Fibroblast of the aortic adventitia (primary cell): ENCODE results near the gene DCAF7. TPM values are rescaled to one million over a fixed set of nuclear protein-coding genes. Genes with fewer than 3 reads are reported as not detected.

ENCODE experiments used
- DNase-seq: peaks from one replicate; pipeline ENCODE4 v3.0.0-alpha.2; 2010; ENCODE audit warnings: low read depth
- H3K4me3 ChIP-seq: 2 replicates; pipeline ENCODE4 v1.5.1; 2011; ENCODE audit warnings: low read depth, mild to moderate bottlenecking, control low read depth, low read length, moderate library complexity
- total RNA-seq: library from RNA; depleted of rRNA; stranded (reverse); fragments of >200 nt; gene quantifications from 2 replicates; pipeline ENCODE4 v1.2.3, GENCODE V29; 2012; ENCODE audit warnings: low replicate concordance
- TF ChIP-seq, protein P1 (sequence below): IDR thresholded peaks from 2 replicates; pipeline ENCODE4 v1.5.1; 2011; ENCODE audit warnings: mild to moderate bottlenecking, low read length, control low read depth, inconsistent platforms; ENCODE audit not compliant: insufficient read depth

The DCAF7 gene
- total RNA-seq, 1 donor, result 31.5 TPM

DNA sequence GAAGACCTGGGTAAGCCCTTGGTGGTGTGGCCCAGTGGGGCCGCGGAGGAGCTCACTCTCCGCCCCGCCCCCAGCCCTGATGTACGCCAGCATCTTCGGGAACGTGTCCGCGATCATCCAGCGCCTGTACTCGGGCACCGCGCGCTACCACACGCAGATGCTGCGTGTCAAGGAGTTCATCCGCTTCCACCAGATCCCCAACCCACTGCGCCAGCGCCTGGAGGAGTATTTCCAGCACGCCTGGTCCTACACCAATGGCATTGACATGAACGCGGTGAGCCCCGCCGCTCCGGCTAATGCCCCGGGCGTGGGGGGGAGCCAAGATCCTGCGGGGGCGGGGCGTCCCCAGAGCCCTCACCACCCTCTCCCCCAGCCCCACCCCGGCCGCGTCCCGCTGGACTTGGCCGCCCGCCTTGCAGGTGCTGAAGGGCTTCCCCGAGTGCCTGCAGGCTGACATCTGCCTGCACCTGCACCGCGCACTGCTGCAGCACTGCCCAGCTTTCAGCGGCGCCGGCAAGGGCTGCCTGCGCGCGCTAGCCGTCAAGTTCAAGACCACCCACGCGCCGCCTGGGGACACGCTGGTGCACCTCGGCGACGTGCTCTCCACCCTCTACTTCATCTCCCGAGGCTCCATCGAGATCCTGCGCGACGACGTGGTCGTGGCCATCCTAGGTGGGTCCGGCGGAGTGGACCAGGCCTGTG lies 12.1 kb upstream of the DCAF7 start:
- DNase-seq, result no peak
- TF ChIP-seq, protein P1, sequence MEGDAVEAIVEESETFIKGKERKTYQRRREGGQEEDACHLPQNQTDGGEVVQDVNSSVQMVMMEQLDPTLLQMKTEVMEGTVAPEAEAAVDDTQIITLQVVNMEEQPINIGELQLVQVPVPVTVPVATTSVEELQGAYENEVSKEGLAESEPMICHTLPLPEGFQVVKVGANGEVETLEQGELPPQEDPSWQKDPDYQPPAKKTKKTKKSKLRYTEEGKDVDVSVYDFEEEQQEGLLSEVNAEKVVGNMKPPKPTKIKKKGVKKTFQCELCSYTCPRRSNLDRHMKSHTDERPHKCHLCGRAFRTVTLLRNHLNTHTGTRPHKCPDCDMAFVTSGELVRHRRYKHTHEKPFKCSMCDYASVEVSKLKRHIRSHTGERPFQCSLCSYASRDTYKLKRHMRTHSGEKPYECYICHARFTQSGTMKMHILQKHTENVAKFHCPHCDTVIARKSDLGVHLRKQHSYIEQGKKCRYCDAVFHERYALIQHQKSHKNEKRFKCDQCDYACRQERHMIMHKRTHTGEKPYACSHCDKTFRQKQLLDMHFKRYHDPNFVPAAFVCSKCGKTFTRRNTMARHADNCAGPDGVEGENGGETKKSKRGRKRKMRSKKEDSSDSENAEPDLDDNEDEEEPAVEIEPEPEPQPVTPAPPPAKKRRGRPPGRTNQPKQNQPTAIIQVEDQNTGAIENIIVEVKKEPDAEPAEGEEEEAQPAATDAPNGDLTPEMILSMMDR, result no peak
- no peak overlapping the region for H3K4me3 ChIP-seq

- no peak overlapping the region for H3K4me3 ChIP-seq
- TF ChIP-seq, protein P1, result no peak
- no peak for DNase-seq
These were observed 11.3 kb upstream of the DCAF7 start for GRCh38 chr17:63538693-63539595.

- no peak for DNase-seq
- TF ChIP-seq, protein P1, result no peak
- H3K4me3 ChIP-seq, result no peak overlapping the region
These were observed 9.7 kb upstream of the DCAF7 start for GRCh38 chr17:63540590-63540989.

DNA sequence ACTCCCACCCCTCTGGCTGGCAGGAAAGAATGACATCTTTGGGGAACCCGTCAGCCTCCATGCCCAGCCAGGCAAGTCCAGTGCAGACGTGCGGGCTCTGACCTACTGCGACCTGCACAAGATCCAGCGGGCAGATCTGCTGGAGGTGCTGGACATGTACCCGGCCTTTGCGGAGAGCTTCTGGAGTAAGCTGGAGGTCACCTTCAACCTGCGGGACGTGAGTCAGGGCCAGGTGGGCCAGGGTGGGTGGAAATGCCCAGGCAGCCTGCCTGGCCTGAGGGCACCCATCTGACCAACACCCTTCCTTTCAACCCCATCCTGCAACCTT lies 8.1 kb upstream of the DCAF7 start:
- DNase-seq, result no peak
- H3K4me3 ChIP-seq, result no peak overlapping the region
- TF ChIP-seq, protein P1, result no peak

DNA sequence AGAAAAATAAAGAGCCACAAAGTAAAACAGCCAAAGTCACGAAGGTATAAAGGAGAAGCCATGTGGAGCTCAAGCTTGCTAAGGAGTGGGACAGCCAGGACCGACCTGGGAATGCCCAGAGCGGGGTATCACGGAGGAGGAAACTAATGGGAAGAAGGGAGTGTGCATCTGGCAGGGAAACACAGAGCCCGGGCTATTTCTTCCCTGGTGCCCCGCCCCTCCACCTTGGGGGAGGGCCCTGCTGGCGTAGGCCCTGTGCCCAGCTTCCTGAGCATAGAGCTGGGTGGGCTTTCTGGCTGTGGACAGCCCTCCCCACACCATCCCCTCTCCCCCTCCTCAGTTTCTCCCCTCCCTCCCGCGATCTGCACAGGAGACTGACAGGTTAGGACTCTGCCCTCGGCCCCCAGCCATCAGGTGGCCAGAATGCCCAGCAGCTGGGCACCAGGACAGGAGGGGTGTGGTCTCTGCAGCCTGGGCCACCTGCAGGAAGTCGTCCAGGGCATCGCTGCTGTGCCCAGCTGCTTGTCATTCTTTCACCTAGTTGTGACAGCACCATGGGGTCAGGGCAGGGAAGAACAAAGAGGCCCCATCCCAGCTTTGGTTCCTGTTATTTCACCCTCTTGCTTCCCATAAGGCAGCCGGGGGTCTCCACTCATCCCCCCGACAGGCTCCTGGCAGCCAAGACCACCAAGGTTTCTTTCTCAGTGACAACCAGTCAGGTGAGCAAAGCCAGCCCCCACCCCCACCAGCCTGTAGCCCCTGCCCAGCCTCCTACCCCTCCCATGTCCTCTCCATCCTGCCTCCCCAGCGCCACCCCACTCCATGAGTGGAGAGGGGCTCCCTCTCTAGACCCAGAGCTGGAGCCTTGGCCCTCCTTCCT lies 7.1 kb upstream of the DCAF7 start:
- DNase-seq, result no peak
- TF ChIP-seq, protein P1, result no peak
- H3K4me3 ChIP-seq, result no peak overlapping the region

- no peak overlapping the region for H3K4me3 ChIP-seq
- TF ChIP-seq, protein P1, result no peak
- no peak for DNase-seq
These were observed 6.4 kb upstream of the DCAF7 start for GRCh38 chr17:63543822-63544420.
